ENCODE data around the gene FTO. TPM values are rescaled to one million over a fixed set of nuclear protein-coding genes. Genes with fewer than 3 reads are reported as not detected.

Gene FTO
- total RNA-seq, 1 donor from 2014 or later, result 106 TPM

DNA sequence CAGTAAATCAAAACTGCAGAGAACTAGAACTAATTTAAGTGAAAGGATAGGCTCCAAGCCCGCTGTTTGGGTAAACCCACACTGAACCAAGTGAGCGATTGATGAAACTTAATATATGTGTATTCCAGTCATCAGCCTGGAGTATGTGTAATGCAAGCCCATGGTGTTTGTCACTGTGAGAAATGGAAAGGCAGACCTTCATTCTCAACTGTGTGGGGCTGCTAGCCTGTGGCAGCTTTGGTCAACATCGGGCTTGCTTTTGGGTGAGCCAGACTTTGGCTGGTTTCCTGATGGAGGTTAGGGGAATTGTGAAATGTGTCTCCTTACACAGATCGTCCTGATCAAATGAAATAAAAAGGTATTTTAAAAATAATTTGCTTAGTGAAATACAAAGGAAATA lies 302.7 kb downstream of the FTO start:
- peaks cover under 1% of the 10 kb centered on the region for H3K36me3 Mint-ChIP-seq (ENCODE audit: unreplicated experiment)
- no peaks in the 10 kb centered on the region for H3K9me3 Mint-ChIP-seq (ENCODE audit: unreplicated experiment)
- TF ChIP-seq, protein P1, sequence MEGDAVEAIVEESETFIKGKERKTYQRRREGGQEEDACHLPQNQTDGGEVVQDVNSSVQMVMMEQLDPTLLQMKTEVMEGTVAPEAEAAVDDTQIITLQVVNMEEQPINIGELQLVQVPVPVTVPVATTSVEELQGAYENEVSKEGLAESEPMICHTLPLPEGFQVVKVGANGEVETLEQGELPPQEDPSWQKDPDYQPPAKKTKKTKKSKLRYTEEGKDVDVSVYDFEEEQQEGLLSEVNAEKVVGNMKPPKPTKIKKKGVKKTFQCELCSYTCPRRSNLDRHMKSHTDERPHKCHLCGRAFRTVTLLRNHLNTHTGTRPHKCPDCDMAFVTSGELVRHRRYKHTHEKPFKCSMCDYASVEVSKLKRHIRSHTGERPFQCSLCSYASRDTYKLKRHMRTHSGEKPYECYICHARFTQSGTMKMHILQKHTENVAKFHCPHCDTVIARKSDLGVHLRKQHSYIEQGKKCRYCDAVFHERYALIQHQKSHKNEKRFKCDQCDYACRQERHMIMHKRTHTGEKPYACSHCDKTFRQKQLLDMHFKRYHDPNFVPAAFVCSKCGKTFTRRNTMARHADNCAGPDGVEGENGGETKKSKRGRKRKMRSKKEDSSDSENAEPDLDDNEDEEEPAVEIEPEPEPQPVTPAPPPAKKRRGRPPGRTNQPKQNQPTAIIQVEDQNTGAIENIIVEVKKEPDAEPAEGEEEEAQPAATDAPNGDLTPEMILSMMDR (IDR thresholded peaks at IDR 0.05; ENCODE audit: partially characterized antibody, unreplicated experiment), result no peak
- DNase-seq, result no peak
- no peak overlapping the region for H3K4me3 Mint-ChIP-seq (ENCODE audit: unreplicated experiment)
- no peak overlapping the region for H3K27ac Mint-ChIP-seq (ENCODE audit: unreplicated experiment)
- no peaks in the 10 kb centered on the region for H3K27me3 Mint-ChIP-seq (ENCODE audit: unreplicated experiment)
- peaks cover 2% of the 10 kb centered on the region for H3K4me1 Mint-ChIP-seq (ENCODE audit: low read depth, unreplicated experiment)

DNA sequence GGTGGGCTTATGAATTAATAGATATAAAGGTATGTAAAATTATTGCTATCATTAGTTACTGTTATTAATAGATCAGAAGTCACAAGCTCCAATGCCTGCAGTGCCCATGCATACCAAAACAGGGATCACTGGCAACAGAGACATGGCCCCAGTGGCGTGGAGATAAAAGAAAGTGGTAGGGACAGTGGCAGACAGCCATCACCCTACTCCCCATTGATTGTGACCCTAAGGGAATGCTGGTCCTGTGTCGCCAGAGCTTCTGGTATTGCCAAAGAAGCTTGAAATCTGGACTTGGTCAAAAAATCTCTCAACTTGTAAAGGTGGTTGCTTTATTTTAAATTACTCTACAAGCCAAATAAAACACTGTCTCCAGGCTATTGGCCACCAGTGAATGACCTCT lies 303.5 kb downstream of the FTO start:
- no peak for DNase-seq
- H3K27me3 Mint-ChIP-seq (ENCODE audit: unreplicated experiment), result no peaks in the 10 kb centered on the region
- H3K36me3 Mint-ChIP-seq (ENCODE audit: unreplicated experiment), result peaks cover 8% of the 10 kb centered on the region
- no peak overlapping the region for H3K4me3 Mint-ChIP-seq (ENCODE audit: unreplicated experiment)
- no peaks in the 10 kb centered on the region for H3K4me1 Mint-ChIP-seq (ENCODE audit: low read depth, unreplicated experiment)
- no peak overlapping the region for H3K27ac Mint-ChIP-seq (ENCODE audit: unreplicated experiment)
- TF ChIP-seq, protein P1 (IDR thresholded peaks at IDR 0.05; ENCODE audit: partially characterized antibody, unreplicated experiment), result no peak
- no peaks in the 10 kb centered on the region for H3K9me3 Mint-ChIP-seq (ENCODE audit: unreplicated experiment)

DNA sequence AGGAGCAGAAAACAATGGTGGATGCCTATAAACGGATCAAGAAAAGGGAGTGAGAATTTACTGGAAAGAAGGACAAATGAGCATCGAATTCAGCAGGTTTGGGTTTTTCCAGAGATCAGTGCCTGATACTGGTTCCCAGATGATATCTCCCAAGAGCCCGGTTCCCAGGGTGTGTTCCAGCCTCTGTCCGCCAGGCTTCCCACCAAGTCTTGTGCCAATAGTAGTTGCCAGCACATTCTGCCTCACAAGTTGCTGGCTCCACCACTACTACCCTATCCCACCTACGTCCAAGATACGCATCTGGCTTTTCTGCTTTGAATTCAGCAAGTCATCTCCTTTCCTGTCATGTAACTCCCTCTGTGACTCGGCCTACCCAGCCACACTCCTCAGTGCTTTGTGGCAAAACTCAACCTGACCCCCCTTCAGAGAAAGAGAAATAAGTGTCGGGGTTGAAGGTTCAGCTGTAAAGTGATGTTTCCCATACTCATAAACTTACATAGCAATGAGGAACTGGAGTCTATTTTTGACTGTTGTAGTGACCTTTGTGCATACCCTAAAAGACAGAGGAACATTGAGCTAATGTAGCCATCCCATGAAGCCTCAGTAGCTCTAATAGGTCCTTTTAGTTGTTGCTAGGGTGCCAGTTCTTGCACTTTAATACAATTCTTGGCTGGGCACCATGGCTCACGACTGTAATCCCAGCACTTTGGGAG lies 305.7 kb downstream of the FTO start:
- peaks cover 12% of the 10 kb centered on the region for H3K36me3 Mint-ChIP-seq (ENCODE audit: unreplicated experiment)
- H3K4me3 Mint-ChIP-seq (ENCODE audit: unreplicated experiment), result no peak overlapping the region
- H3K9me3 Mint-ChIP-seq (ENCODE audit: unreplicated experiment), result no peaks in the 10 kb centered on the region
- TF ChIP-seq, protein P1 (IDR thresholded peaks at IDR 0.05; ENCODE audit: partially characterized antibody, unreplicated experiment), result no peak
- no peaks in the 10 kb centered on the region for H3K4me1 Mint-ChIP-seq (ENCODE audit: low read depth, unreplicated experiment)
- no peak for DNase-seq
- no peak overlapping the region for H3K27ac Mint-ChIP-seq (ENCODE audit: unreplicated experiment)
- no peaks in the 10 kb centered on the region for H3K27me3 Mint-ChIP-seq (ENCODE audit: unreplicated experiment)

DNA sequence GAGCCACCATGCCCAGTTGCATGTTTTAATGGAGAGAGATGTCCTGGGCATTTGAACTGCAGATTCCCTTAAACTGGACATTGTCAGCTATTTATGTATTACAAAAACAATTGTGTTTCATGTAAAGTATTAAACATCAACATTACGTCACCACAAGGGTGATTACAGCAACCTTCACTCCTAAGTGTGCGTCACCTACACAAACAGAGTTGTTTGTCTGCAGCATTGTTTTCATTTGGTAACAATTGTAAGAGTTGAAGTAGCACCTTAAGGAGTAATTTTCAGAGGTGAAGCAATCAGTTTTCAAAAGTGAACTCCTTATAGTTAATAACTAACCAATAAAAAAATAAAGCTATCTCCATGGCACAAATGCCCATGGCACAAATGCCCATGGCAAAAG lies 311.2 kb downstream of the FTO start:
- H3K9me3 Mint-ChIP-seq (ENCODE audit: unreplicated experiment), result no peaks in the 10 kb centered on the region
- H3K4me1 Mint-ChIP-seq (ENCODE audit: low read depth, unreplicated experiment), result no peaks in the 10 kb centered on the region
- no peak for DNase-seq
- no peak overlapping the region for H3K4me3 Mint-ChIP-seq (ENCODE audit: unreplicated experiment)
- peaks cover 1% of the 10 kb centered on the region for H3K27me3 Mint-ChIP-seq (ENCODE audit: unreplicated experiment)
- H3K27ac Mint-ChIP-seq (ENCODE audit: unreplicated experiment), result no peak overlapping the region
- TF ChIP-seq, protein P1 (IDR thresholded peaks at IDR 0.05; ENCODE audit: partially characterized antibody, unreplicated experiment), result no peak
- peaks cover 12% of the 10 kb centered on the region for H3K36me3 Mint-ChIP-seq (ENCODE audit: unreplicated experiment)

DNA sequence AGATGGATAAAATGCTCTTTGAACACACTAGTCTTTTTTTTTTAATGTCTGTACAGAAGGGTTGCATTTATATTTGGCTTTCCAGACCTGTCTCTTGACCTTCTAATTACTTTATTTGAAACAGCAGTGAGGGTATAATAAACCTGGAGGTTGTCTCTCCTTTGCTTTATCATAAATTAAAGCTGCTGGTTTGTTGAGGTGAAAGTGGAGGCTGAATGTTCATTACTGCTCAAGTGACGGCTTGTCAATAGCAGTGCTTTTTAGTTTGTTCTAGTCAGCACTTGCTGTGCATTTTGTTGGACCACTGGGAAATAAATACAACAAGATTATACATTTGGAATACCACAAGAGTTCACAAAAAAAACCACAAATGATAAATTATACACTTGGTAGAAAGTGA lies 318.4 kb downstream of the FTO start:
- no peak overlapping the region for H3K27ac Mint-ChIP-seq (ENCODE audit: unreplicated experiment)
- peaks cover 1% of the 10 kb centered on the region for H3K27me3 Mint-ChIP-seq (ENCODE audit: unreplicated experiment)
- no peak for DNase-seq
- no peak overlapping the region for H3K4me3 Mint-ChIP-seq (ENCODE audit: unreplicated experiment)
- peaks cover 3% of the 10 kb centered on the region for H3K9me3 Mint-ChIP-seq (ENCODE audit: unreplicated experiment)
- H3K4me1 Mint-ChIP-seq (ENCODE audit: low read depth, unreplicated experiment), result peaks cover 8% of the 10 kb centered on the region
- H3K36me3 Mint-ChIP-seq (ENCODE audit: unreplicated experiment), result no peaks in the 10 kb centered on the region
- TF ChIP-seq, protein P1 (IDR thresholded peaks at IDR 0.05; ENCODE audit: partially characterized antibody, unreplicated experiment), result no peak
